H1 (cell line): ENCODE results near the gene APOC3. TPM values are rescaled to one million over a fixed set of nuclear protein-coding genes. Genes with fewer than 3 reads are reported as not detected.

Experiments
- BRCA1 ChIP-seq: IDR thresholded peaks from 2 replicates; pipeline ENCODE4 v1.6.1; 2012; ENCODE audit warnings: low read depth, low read length, improper control_type of control experiment
- CHD1 ChIP-seq: IDR thresholded peaks from 2 replicates; pipeline ENCODE4 v1.6.1; 2012; ENCODE audit warnings: low read depth, low read length, improper control_type of control experiment
- CREB1 ChIP-seq: IDR thresholded peaks from 2 replicates; pipeline ENCODE4 v1.6.1; 2012; ENCODE audit warnings: inconsistent platforms
- EGR1 ChIP-seq: IDR thresholded peaks from 2 replicates; pipeline ENCODE4 v1.6.1; 2011; ENCODE audit warnings: low read depth, low read length, borderline replicate concordance
- SP4 ChIP-seq: IDR thresholded peaks from 2 replicates; pipeline ENCODE4 v1.6.1; 2012; ENCODE audit warnings: low read length, inconsistent platforms
- TAF1 ChIP-seq: IDR thresholded peaks from 2 replicates; pipeline ENCODE4 v1.6.1; 2011; ENCODE audit warnings: mild to moderate bottlenecking, low read depth, low read length
- ZNF274 ChIP-seq: IDR thresholded peaks from 2 replicates; pipeline ENCODE4 v1.7.0; 2012; ENCODE audit warnings: low read length, borderline replicate concordance; ENCODE audit errors: extremely low read depth
- polyA plus RNA-seq, 7 experiments: library from polyadenylated mRNA; depleted of rRNA in 3 of 7; stranded (reverse) in 5 of 7; unstranded in 2 of 7; fragments of >200 nt in 5 of 7; fragments of 200-250 nt in 2 of 7; gene quantifications; 1 replicate in 5 of 7; 2 replicates in 1 of 7; 4 replicates in 1 of 7; pipeline versions ENCODE4 v1.2.1 to v1.2.3, GENCODE V29; 2011 to 2013; ENCODE audit warnings: missing spikeins in 2 of 7, mixed read lengths in 2 of 7
- total RNA-seq: library from RNA; stranded (reverse); fragmentation: NEBNext Ultra II Directional; extraction: Animal tissue kit (Norgen Biotek cat#: 25700); gene quantifications from 2 replicates; pipeline ENCODE4 v1.2.1, GENCODE V29; 2021
- TF ChIP-seq, protein P1 (sequence below): fragments of 300-600 bp; sonication (generic); IDR thresholded peaks from 2 replicates; pipeline ENCODE4 v1.7.1; 2012; ENCODE audit warnings: low read length, moderate library complexity, mild to moderate bottlenecking, inconsistent platforms; ENCODE audit not compliant: insufficient replicate concordance
- TF ChIP-seq, protein P2 (sequence below): IDR thresholded peaks from 2 replicates; pipeline ENCODE4 v1.6.1; 2011; ENCODE audit warnings: low read length, improper control_type of control experiment

Gene APOC3
- total and polyA plus RNA-seq, 2 of the 8 experiments (the other 6 are each of a cell fraction or from before 2014, with no cell fraction given): not detected

DNA sequence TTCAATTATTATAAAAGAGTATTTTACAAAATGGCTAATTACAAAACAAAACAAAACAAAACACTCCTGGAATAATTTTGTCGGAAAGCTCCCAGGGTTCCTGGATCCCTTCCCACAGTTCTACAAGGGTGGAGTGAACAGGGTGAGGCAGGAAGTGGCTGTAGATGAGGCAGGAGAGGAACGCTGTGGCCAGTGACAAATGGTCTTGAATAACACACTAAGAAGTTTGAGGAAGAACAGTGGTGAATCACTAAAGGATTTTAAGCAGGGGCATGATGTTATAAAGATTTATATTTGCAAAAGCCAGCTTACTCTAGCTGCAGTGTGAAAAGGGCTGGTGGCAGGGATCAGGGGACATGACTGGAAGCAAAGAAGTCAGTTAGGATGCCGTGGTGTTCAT is 41.5 kb downstream of the APOC3 start (continued):
- TF ChIP-seq, protein P1, sequence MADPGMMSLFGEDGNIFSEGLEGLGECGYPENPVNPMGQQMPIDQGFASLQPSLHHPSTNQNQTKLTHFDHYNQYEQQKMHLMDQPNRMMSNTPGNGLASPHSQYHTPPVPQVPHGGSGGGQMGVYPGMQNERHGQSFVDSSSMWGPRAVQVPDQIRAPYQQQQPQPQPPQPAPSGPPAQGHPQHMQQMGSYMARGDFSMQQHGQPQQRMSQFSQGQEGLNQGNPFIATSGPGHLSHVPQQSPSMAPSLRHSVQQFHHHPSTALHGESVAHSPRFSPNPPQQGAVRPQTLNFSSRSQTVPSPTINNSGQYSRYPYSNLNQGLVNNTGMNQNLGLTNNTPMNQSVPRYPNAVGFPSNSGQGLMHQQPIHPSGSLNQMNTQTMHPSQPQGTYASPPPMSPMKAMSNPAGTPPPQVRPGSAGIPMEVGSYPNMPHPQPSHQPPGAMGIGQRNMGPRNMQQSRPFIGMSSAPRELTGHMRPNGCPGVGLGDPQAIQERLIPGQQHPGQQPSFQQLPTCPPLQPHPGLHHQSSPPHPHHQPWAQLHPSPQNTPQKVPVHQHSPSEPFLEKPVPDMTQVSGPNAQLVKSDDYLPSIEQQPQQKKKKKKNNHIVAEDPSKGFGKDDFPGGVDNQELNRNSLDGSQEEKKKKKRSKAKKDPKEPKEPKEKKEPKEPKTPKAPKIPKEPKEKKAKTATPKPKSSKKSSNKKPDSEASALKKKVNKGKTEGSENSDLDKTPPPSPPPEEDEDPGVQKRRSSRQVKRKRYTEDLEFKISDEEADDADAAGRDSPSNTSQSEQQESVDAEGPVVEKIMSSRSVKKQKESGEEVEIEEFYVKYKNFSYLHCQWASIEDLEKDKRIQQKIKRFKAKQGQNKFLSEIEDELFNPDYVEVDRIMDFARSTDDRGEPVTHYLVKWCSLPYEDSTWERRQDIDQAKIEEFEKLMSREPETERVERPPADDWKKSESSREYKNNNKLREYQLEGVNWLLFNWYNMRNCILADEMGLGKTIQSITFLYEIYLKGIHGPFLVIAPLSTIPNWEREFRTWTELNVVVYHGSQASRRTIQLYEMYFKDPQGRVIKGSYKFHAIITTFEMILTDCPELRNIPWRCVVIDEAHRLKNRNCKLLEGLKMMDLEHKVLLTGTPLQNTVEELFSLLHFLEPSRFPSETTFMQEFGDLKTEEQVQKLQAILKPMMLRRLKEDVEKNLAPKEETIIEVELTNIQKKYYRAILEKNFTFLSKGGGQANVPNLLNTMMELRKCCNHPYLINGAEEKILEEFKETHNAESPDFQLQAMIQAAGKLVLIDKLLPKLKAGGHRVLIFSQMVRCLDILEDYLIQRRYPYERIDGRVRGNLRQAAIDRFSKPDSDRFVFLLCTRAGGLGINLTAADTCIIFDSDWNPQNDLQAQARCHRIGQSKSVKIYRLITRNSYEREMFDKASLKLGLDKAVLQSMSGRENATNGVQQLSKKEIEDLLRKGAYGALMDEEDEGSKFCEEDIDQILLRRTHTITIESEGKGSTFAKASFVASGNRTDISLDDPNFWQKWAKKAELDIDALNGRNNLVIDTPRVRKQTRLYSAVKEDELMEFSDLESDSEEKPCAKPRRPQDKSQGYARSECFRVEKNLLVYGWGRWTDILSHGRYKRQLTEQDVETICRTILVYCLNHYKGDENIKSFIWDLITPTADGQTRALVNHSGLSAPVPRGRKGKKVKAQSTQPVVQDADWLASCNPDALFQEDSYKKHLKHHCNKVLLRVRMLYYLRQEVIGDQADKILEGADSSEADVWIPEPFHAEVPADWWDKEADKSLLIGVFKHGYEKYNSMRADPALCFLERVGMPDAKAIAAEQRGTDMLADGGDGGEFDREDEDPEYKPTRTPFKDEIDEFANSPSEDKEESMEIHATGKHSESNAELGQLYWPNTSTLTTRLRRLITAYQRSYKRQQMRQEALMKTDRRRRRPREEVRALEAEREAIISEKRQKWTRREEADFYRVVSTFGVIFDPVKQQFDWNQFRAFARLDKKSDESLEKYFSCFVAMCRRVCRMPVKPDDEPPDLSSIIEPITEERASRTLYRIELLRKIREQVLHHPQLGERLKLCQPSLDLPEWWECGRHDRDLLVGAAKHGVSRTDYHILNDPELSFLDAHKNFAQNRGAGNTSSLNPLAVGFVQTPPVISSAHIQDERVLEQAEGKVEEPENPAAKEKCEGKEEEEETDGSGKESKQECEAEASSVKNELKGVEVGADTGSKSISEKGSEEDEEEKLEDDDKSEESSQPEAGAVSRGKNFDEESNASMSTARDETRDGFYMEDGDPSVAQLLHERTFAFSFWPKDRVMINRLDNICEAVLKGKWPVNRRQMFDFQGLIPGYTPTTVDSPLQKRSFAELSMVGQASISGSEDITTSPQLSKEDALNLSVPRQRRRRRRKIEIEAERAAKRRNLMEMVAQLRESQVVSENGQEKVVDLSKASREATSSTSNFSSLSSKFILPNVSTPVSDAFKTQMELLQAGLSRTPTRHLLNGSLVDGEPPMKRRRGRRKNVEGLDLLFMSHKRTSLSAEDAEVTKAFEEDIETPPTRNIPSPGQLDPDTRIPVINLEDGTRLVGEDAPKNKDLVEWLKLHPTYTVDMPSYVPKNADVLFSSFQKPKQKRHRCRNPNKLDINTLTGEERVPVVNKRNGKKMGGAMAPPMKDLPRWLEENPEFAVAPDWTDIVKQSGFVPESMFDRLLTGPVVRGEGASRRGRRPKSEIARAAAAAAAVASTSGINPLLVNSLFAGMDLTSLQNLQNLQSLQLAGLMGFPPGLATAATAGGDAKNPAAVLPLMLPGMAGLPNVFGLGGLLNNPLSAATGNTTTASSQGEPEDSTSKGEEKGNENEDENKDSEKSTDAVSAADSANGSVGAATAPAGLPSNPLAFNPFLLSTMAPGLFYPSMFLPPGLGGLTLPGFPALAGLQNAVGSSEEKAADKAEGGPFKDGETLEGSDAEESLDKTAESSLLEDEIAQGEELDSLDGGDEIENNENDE: no peak
- TF ChIP-seq SP4: no peak
- no peak for TF ChIP-seq BRCA1
- no peak for TF ChIP-seq CREB1
- TF ChIP-seq TAF1: no peak
- no peak for TF ChIP-seq EGR1
- TF ChIP-seq ZNF274: no peak
- TF ChIP-seq CHD1: no peak
- TF ChIP-seq, protein P2, sequence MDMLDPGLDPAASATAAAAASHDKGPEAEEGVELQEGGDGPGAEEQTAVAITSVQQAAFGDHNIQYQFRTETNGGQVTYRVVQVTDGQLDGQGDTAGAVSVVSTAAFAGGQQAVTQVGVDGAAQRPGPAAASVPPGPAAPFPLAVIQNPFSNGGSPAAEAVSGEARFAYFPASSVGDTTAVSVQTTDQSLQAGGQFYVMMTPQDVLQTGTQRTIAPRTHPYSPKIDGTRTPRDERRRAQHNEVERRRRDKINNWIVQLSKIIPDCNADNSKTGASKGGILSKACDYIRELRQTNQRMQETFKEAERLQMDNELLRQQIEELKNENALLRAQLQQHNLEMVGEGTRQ: no peak
